Measurements from ENCODE around the gene PARK7. TPM values are rescaled to one million over a fixed set of nuclear protein-coding genes. Genes with fewer than 3 reads are reported as not detected.

The PARK7 gene
- total RNA-seq, 1 experiment from 2014 or later, result 370 TPM

- Histone ChIP-seq H3K9me3 (ENCODE audit: control insufficient read depth in 1 of 2, insufficient read depth in 1 of 2, low read depth in 1 of 2, low read length in 2 of 2) (no peaks in the 10 kb centered on the region), H3K36me3 (ENCODE audit: control insufficient read depth in 1 of 2, insufficient read depth in 2 of 2, low read length in 2 of 2) (no peaks in the 10 kb centered on the region), H3K9ac (ENCODE audit: low read length) (no peak overlapping the region), H2AFZ (ENCODE audit: low read depth, low read length, poor library complexity, severe bottlenecking) (peak overlapping the region; percentile 47), H4K20me1 (ENCODE audit: insufficient read depth) (no peaks in the 10 kb centered on the region), H3K9me2 (ENCODE audit: insufficient read depth) (no peaks in the 10 kb centered on the region), H3K4me1 (ENCODE audit: control insufficient read depth in 1 of 2, insufficient read depth in 2 of 2, low read length in 2 of 2) (peaks cover 0 to 30% of the 10 kb centered on the region in 2 experiments; a peak in 2 of 4 replicates), H3K4me2 (ENCODE audit: low read length) (no peak overlapping the region), H3K4me3 (replicated peaks in 1 of 2; ENCODE audit: low read depth in 1 of 2, low read length in 2 of 2) (no peak overlapping the region), H3K27me3 (ENCODE audit: insufficient read depth, low read length) (no peaks in the 10 kb centered on the region; the same call in 1 of the 2 replicates), H3K79me2 (ENCODE audit: insufficient read depth, low read length) (no peaks in the 10 kb centered on the region), H3K27ac (ENCODE audit: low read depth, low read length) (no peak overlapping the region)
- ChIA-PET RAD21 (ENCODE audit: low non-redundant PET in 1 of 2, low total read pairs in 2 of 2, uncharacterized antibody in 2 of 2, unreplicated experiment in 2 of 2) (no interaction called here), POLR2A (no interaction called here), CTCF (interaction anchor here (1.1 to 1.2 kb wide), 2 partner anchors 32 to 275 kb away, joined by 3 read pairs; no protein-coding TSS in a partner anchor)
- DNase-seq (ENCODE audit: low read depth, low spot score) (no peak), ATAC-seq (no peak)
- intact Hi-C loops (cut with micrococcal nuclease), result loop anchor here (10.0 kb wide), 1 partner anchor 278 kb away; no protein-coding TSS in a partner anchor
- TF ChIP-seq TCF7L2 (IDR thresholded peaks at IDR 0.05; ENCODE audit: borderline replicate concordance, extremely low read depth, insufficient read depth, insufficient read length) (no peak), CTCF (IDR thresholded peaks at IDR 0.05 in 2 of 3, conservative IDR thresholded peaks at IDR 0.05 in 1 of 3; ENCODE audit: borderline replicate concordance in 1 of 3, insufficient read depth in 1 of 3, low read depth in 2 of 3, low read length in 2 of 3) (no peak), SRF (IDR thresholded peaks at IDR 0.05; ENCODE audit: low read depth) (no peak), YY1 (IDR thresholded peaks at IDR 0.05; ENCODE audit: extremely low read depth, insufficient replicate concordance, low read depth, low read length) (no peak), MAX (IDR thresholded peaks at IDR 0.05) (no peak), EZH2phosphoT487 (IDR thresholded peaks at IDR 0.05; ENCODE audit: borderline replicate concordance) (no peak), POLR2A (IDR thresholded peaks at IDR 0.05; ENCODE audit: borderline replicate concordance, extremely low read depth, insufficient read depth, insufficient read length) (no peak)
- BruUV-seq (replicated peaks), result no TSS peak
These were observed 18.3 kb upstream of the PARK7 start for GRCh38 chr1:7943251-7943650.
